HCT116 (cell line): ENCODE measurements around the gene RAET1G. TPM values are rescaled to one million over a fixed set of nuclear protein-coding genes. Genes with fewer than 3 reads are reported as not detected.

Experiments used
- ATAC-seq: fragments of 200-7000 bp; cut with Tn5 transposase; 2 replicates; pipeline ENCODE4 v1.9.1; 2020; ENCODE audit warnings: mild to moderate bottlenecking, moderate library complexity
- BruUV-seq: library from RNA; stranded (reverse); fragments of 400-500 nt; replicated peaks from 2 replicates; lab custom pipeline; 2021; lab: Mats Ljungman, UMichigan
- CTCF ChIA-PET: fragments of 300-600 bp; sonication (Branson Sonifier 250); formaldehyde crosslinking; loops from one replicate; lab custom pipeline; 2021; ENCODE audit warnings: antibody characterized with exemption; lab: Charles Lee
- POLR2A ChIA-PET: fragments of 300-600, 350-600 bp; sonication (Branson Sonifier 250); formaldehyde crosslinking; loops from one replicate; lab custom pipeline; 2021; ENCODE audit warnings: antibody characterized with exemption; lab: Charles Lee
- RAD21 ChIA-PET, 2 experiments: fragments of 300-600 bp; sonication (Branson Sonifier 250); formaldehyde crosslinking; loops; one replicate each; lab custom pipeline; 2023; ENCODE audit warnings: low total read pairs in 2 of 2; ENCODE audit not compliant: uncharacterized antibody in 2 of 2, unreplicated experiment in 2 of 2, low non-redundant PET in 1 of 2; lab: Charles Lee
- DNase-seq: peaks from one replicate; pipeline ENCODE4 v3.0.0-alpha.2; 2010; ENCODE audit warnings: low read depth, low spot score
- H2AFZ ChIP-seq: fragments of 200-600 bp; shearing (Covaris generic), sonication (generic); 2 replicates; pipeline ENCODE4 v1.6.1; 2017; ENCODE audit warnings: low read depth, mixed run types, mixed read lengths, antibody characterized with exemption, low read length; ENCODE audit not compliant: poor library complexity, severe bottlenecking
- H3K27ac ChIP-seq: 2 replicates; pipeline ENCODE4 v1.5.1; 2012; ENCODE audit warnings: low read depth, low read length
- H3K27me3 ChIP-seq: fragments of 200-600 bp; sonication (generic); 2 replicates; pipeline ENCODE4 v1.6.1; 2016; ENCODE audit warnings: mixed run types, low read length, mixed read lengths; ENCODE audit not compliant: insufficient read depth
- H3K36me3 ChIP-seq, 2 experiments: fragments of 200-500 bp in 1 of 2; fragments of 200-600 bp in 1 of 2; sonication (Bioruptor generic) in 1 of 2; sonication (generic) in 1 of 2; 2 replicates each; pipeline versions ENCODE4 v1.5.1 to v1.6.1; 2014 to 2016; ENCODE audit warnings: low read length in 2 of 2, inconsistent platforms in 1 of 2, mixed read lengths in 1 of 2, mixed run types in 1 of 2; ENCODE audit not compliant: insufficient read depth in 2 of 2, control insufficient read depth in 1 of 2
- H3K4me1 ChIP-seq, 2 experiments: fragments of 200-600 bp in 1 of 2; sonication (generic) in 1 of 2; 2 replicates each; pipeline versions ENCODE4 v1.5.1 to v1.6.1; 2012 to 2017; ENCODE audit warnings: low read length in 2 of 2, inconsistent platforms in 1 of 2, mild to moderate bottlenecking in 1 of 2, mixed read lengths in 1 of 2, mixed run types in 1 of 2, moderate library complexity in 1 of 2; ENCODE audit not compliant: insufficient read depth in 2 of 2, control insufficient read depth in 1 of 2
- H3K4me2 ChIP-seq: fragments of 200-600 bp; sonication (generic); 2 replicates; pipeline ENCODE4 v1.6.1; 2017; ENCODE audit warnings: mixed run types, low read length, mixed read lengths
- H3K4me3 ChIP-seq, 2 experiments: fragments of 200-600 bp in 1 of 2; sonication (generic) in 1 of 2; replicated peaks in 1 of 2; 2 replicates each; pipeline ENCODE4 v1.5.1; 2011 to 2016; ENCODE audit warnings: low read length in 2 of 2, control low read depth in 1 of 2, low read depth in 1 of 2, mild to moderate bottlenecking in 1 of 2, mixed read lengths in 1 of 2, mixed run types in 1 of 2
- H3K79me2 ChIP-seq: fragments of 200-600 bp; sonication (generic); 2 replicates; pipeline ENCODE4 v1.6.1; 2017; ENCODE audit warnings: mild to moderate bottlenecking, mixed run types, low read length, moderate library complexity, mixed read lengths; ENCODE audit not compliant: insufficient read depth
- H3K9ac ChIP-seq: fragments of 200-600 bp; sonication (generic); 2 replicates; pipeline ENCODE4 v1.6.1; 2016; ENCODE audit warnings: low read length, mixed read lengths
- H3K9me2 ChIP-seq: fragments of 200-600 bp; sonication (generic), shearing (Covaris generic); 2 replicates; pipeline ENCODE4 v1.6.1; 2017; ENCODE audit warnings: mixed run types, mild to moderate bottlenecking, moderate library complexity; ENCODE audit not compliant: insufficient read depth
- H3K9me3 ChIP-seq, 2 experiments: fragments of 200-500 bp in 1 of 2; fragments of 200-600 bp in 1 of 2; sonication (Bioruptor generic) in 1 of 2; sonication (generic) in 1 of 2; 2 replicates each; pipeline ENCODE4 v1.6.1; 2014 to 2017; ENCODE audit warnings: low read length in 2 of 2, mixed read lengths in 2 of 2, inconsistent platforms in 1 of 2, low read depth in 1 of 2, mild to moderate bottlenecking in 1 of 2, mixed run types in 1 of 2, moderate library complexity in 1 of 2; ENCODE audit not compliant: control insufficient read depth in 1 of 2, insufficient read depth in 1 of 2
- H4K20me1 ChIP-seq: fragments of 200-600 bp; sonication (generic), shearing (Covaris generic); 2 replicates; pipeline ENCODE4 v1.6.1; 2017; ENCODE audit warnings: mixed run types, mild to moderate bottlenecking, moderate library complexity; ENCODE audit not compliant: insufficient read depth
- CBX3 ChIP-seq: IDR thresholded peaks from 2 replicates; pipeline ENCODE4 v1.6.1; 2012; ENCODE audit warnings: low read depth
- EGR1 ChIP-seq: IDR thresholded peaks from 2 replicates; pipeline ENCODE4 v1.6.1; 2012; ENCODE audit warnings: low read depth
- EZH2 ChIP-seq: fragments of 200-600 bp; sonication (generic); IDR thresholded peaks from 2 replicates; pipeline ENCODE4 v1.6.1; 2017; ENCODE audit warnings: antibody characterized with exemption, mixed run types
- EZH2phosphoT487 ChIP-seq: fragments of 200-600 bp; IDR thresholded peaks from 2 replicates; pipeline ENCODE4 v1.6.1; 2018; ENCODE audit warnings: antibody characterized with exemption, borderline replicate concordance
- FOSL1 ChIP-seq: IDR thresholded peaks from 2 replicates; pipeline ENCODE4 v1.6.1; 2012; ENCODE audit warnings: low read depth
- POLR2AphosphoS5 ChIP-seq: IDR thresholded peaks from 2 replicates; pipeline ENCODE4 v1.6.1; 2011; ENCODE audit warnings: mild to moderate bottlenecking, low read depth, low read length, moderate library complexity
- RAD21 ChIP-seq: IDR thresholded peaks from 2 replicates; pipeline ENCODE4 v1.6.1; 2012; ENCODE audit warnings: low read depth, mild to moderate bottlenecking
- SIN3A ChIP-seq: IDR thresholded peaks from 2 replicates; pipeline ENCODE4 v1.6.1; 2012; ENCODE audit warnings: low read depth
- SP1 ChIP-seq: IDR thresholded peaks from 2 replicates; pipeline ENCODE4 v1.6.1; 2012; ENCODE audit warnings: low read depth
- TCF7L2 ChIP-seq: IDR thresholded peaks from 2 replicates; pipeline ENCODE4 v1.7.0; 2011; ENCODE audit warnings: borderline replicate concordance, inconsistent platforms; ENCODE audit not compliant: insufficient read depth, insufficient read length; ENCODE audit errors: extremely low read depth
- YY1 ChIP-seq: IDR thresholded peaks from 2 replicates; pipeline ENCODE4 v1.6.1; 2011; ENCODE audit warnings: low read length, low read depth, moderate library complexity, mild to moderate bottlenecking; ENCODE audit not compliant: insufficient replicate concordance; ENCODE audit errors: extremely low read depth
- ZBTB33 ChIP-seq: IDR thresholded peaks from 2 replicates; pipeline ENCODE4 v1.6.1; 2011; ENCODE audit warnings: mild to moderate bottlenecking, low read length, moderate library complexity; ENCODE audit not compliant: insufficient replicate concordance; ENCODE audit errors: extremely low read depth
- ZFX ChIP-seq: fragments of 450-650 bp; IDR thresholded peaks from 2 replicates; pipeline ENCODE4 v1.6.1; 2017
- intact Hi-C: fragments of 100-400 bp; cut with micrococcal nuclease; formaldehyde crosslinking; loops from 2 replicates; pipeline ENCODE4 v1.10.0; 2022
- total RNA-seq: library from RNA; stranded (reverse); gene quantifications from one replicate; pipeline ENCODE4 v1.2.1, GENCODE V29; 2021; ENCODE audit not compliant: unreplicated experiment
- TF ChIP-seq, protein P1 (sequence below): IDR thresholded peaks from 2 replicates; pipeline ENCODE4 v1.6.1; 2012; ENCODE audit warnings: low read depth
- TF ChIP-seq, protein P2 (sequence below): IDR thresholded peaks from 2 replicates; pipeline ENCODE4 v1.6.1; 2012

The RAET1G gene
- total RNA-seq, 1 experiment from 2014 or later, result 0.37 TPM

GRCh38 chr6:149933036-149933435, 10.1 kb upstream of the RAET1G start:
- intact Hi-C loops, result loop anchor here (5.0 kb wide), 1 partner anchor 404 kb away; no protein-coding TSS in a partner anchor
- Histone ChIP-seq H4K20me1 (no peaks in the 10 kb centered on the region), H2AFZ (no peak overlapping the region), H3K4me3 (no peak overlapping the region), H3K36me3 (no peaks in the 10 kb centered on the region), H3K9me2 (no peaks in the 10 kb centered on the region), H3K4me2 (no peak overlapping the region), H3K27ac (no peak overlapping the region), H3K4me1 (no peaks in the 10 kb centered on the region), H3K79me2 (no peaks in the 10 kb centered on the region)
- ChIA-PET POLR2A (no interaction called here), CTCF (interaction anchor here (0.7 kb wide), 1 partner anchor 883 kb away, joined by 3 read pairs; no protein-coding TSS in a partner anchor), RAD21 (no interaction called here)
- ATAC-seq, result no peak
- DNase-seq, result no peak
- BruUV-seq, result no TSS peak
- no peak for TF ChIP-seq POLR2AphosphoS5
- TF ChIP-seq EZH2phosphoT487, result no peak
- no peak for TF ChIP-seq EZH2
- TF ChIP-seq, protein P1, sequence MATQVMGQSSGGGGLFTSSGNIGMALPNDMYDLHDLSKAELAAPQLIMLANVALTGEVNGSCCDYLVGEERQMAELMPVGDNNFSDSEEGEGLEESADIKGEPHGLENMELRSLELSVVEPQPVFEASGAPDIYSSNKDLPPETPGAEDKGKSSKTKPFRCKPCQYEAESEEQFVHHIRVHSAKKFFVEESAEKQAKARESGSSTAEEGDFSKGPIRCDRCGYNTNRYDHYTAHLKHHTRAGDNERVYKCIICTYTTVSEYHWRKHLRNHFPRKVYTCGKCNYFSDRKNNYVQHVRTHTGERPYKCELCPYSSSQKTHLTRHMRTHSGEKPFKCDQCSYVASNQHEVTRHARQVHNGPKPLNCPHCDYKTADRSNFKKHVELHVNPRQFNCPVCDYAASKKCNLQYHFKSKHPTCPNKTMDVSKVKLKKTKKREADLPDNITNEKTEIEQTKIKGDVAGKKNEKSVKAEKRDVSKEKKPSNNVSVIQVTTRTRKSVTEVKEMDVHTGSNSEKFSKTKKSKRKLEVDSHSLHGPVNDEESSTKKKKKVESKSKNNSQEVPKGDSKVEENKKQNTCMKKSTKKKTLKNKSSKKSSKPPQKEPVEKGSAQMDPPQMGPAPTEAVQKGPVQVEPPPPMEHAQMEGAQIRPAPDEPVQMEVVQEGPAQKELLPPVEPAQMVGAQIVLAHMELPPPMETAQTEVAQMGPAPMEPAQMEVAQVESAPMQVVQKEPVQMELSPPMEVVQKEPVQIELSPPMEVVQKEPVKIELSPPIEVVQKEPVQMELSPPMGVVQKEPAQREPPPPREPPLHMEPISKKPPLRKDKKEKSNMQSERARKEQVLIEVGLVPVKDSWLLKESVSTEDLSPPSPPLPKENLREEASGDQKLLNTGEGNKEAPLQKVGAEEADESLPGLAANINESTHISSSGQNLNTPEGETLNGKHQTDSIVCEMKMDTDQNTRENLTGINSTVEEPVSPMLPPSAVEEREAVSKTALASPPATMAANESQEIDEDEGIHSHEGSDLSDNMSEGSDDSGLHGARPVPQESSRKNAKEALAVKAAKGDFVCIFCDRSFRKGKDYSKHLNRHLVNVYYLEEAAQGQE, result no peak
- no peak for TF ChIP-seq ZBTB33
- TF ChIP-seq TCF7L2, result no peak
- no peak for TF ChIP-seq YY1
- no peak for TF ChIP-seq SP1
- no peak for TF ChIP-seq ZFX
- TF ChIP-seq, protein P2, sequence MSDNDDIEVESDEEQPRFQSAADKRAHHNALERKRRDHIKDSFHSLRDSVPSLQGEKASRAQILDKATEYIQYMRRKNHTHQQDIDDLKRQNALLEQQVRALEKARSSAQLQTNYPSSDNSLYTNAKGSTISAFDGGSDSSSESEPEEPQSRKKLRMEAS, result no peak
- no peak for TF ChIP-seq FOSL1
- no peak for TF ChIP-seq CBX3
- TF ChIP-seq SIN3A, result no peak
- no peak for TF ChIP-seq EGR1
- no peak for TF ChIP-seq RAD21
- TF ChIP-seq, all 23 proteins: peak for 0
- Histone ChIP-seq H3K27me3 (0 out of 2 replicates have a peak, but pooled peaks cover 4% of the 10 kb centered on the region), H3K9me3 (no peaks in the 10 kb centered on the region), H3K9ac (no peak overlapping the region)
